OCI-LY1 (cell line): Measurements from ENCODE around the gene SOX5.

Source experiments
- H2AFZ ChIP-seq: fragments of 200-600 bp; sonication (generic), shearing (Covaris generic); 2 replicates; pipeline ENCODE4 v1.6.0; 2014; ENCODE audit warnings: antibody characterized with exemption, mild to moderate bottlenecking, low read length
- H3F3A ChIP-seq: fragments of 200-600 bp; sonication (generic), shearing (Covaris generic); 2 replicates; pipeline ENCODE4 v1.6.0; 2014; ENCODE audit warnings: mild to moderate bottlenecking, antibody characterized with exemption, low read length, moderate library complexity; ENCODE audit not compliant: insufficient read depth
- H3K27ac ChIP-seq: fragments of 200-600 bp; sonication (generic); 2 replicates; pipeline ENCODE4 v1.5.1; 2014; ENCODE audit warnings: low read length, mixed run types, mild to moderate bottlenecking, low read depth; ENCODE audit not compliant: poor library complexity, severe bottlenecking
- H3K27me3 ChIP-seq: fragments of 200-600 bp; sonication (generic); 2 replicates; pipeline ENCODE4 v1.6.0; 2014; ENCODE audit warnings: antibody characterized with exemption, mild to moderate bottlenecking, low read length, moderate library complexity; ENCODE audit not compliant: insufficient read depth
- H3K36me3 ChIP-seq: fragments of 200-600 bp; sonication (generic); 2 replicates; pipeline ENCODE4 v1.6.1; 2014; ENCODE audit warnings: mild to moderate bottlenecking, antibody characterized with exemption, low read length, moderate library complexity, mixed read lengths; ENCODE audit not compliant: insufficient read depth
- H3K4me1 ChIP-seq: fragments of 200-600 bp; sonication (generic); 2 replicates; pipeline ENCODE4 v1.5.1; 2014; ENCODE audit warnings: mild to moderate bottlenecking, low read length, moderate library complexity; ENCODE audit not compliant: insufficient read depth, severe bottlenecking
- H3K4me2 ChIP-seq: fragments of 200-600 bp; sonication (generic), shearing (Covaris generic); 2 replicates; pipeline ENCODE4 v1.6.1; 2014; ENCODE audit warnings: low read length
- H3K4me3 ChIP-seq: fragments of 200-600 bp; sonication (generic); 2 replicates; pipeline ENCODE4 v1.5.1; 2014; ENCODE audit warnings: low read length, low read depth, mild to moderate bottlenecking, mixed read lengths; ENCODE audit not compliant: poor library complexity, severe bottlenecking
- H3K79me2 ChIP-seq: fragments of 200-600 bp; shearing (Covaris generic); 2 replicates; pipeline ENCODE4 v1.6.1; 2016; ENCODE audit warnings: mixed run types, low read length, mixed read lengths; ENCODE audit not compliant: insufficient read depth
- H3K9ac ChIP-seq: fragments of 200-600 bp; sonication (generic), shearing (Covaris generic); 2 replicates; pipeline ENCODE4 v1.6.1; 2014; ENCODE audit warnings: mild to moderate bottlenecking, low read length, mixed read lengths
- H3K9me2 ChIP-seq: fragments of 200-600 bp; sonication (generic), shearing (Covaris generic); 2 replicates; pipeline ENCODE4 v1.6.1; 2014; ENCODE audit warnings: low read depth, mild to moderate bottlenecking, low read length, mixed read lengths
- H3K9me3 ChIP-seq: fragments of 200-600 bp; shearing (Covaris generic); 2 replicates; pipeline ENCODE4 v1.6.1; 2014; ENCODE audit warnings: low read length, mixed read lengths
- H4K20me1 ChIP-seq: fragments of 200-600 bp; sonication (generic), shearing (Covaris generic); 2 replicates; pipeline ENCODE4 v1.6.0; 2016; ENCODE audit warnings: mild to moderate bottlenecking, low read length; ENCODE audit not compliant: insufficient read depth
- EZH2 ChIP-seq: fragments of 200-600 bp; sonication (generic), shearing (Covaris generic); IDR thresholded peaks from 2 replicates; pipeline ENCODE4 v1.8.0; 2017; ENCODE audit warnings: borderline replicate concordance, mixed run types, mild to moderate bottlenecking, antibody characterized with exemption, low read length, moderate library complexity, mixed read lengths
- TF ChIP-seq, protein P1 (sequence below): fragments of 200-600 bp; sonication (generic), shearing (Covaris generic); IDR thresholded peaks from 2 replicates; pipeline ENCODE4 v1.5.1; 2017; ENCODE audit warnings: mild to moderate bottlenecking, antibody characterized with exemption, low read length, moderate library complexity, mixed read lengths

The SOX5 gene

DNA sequence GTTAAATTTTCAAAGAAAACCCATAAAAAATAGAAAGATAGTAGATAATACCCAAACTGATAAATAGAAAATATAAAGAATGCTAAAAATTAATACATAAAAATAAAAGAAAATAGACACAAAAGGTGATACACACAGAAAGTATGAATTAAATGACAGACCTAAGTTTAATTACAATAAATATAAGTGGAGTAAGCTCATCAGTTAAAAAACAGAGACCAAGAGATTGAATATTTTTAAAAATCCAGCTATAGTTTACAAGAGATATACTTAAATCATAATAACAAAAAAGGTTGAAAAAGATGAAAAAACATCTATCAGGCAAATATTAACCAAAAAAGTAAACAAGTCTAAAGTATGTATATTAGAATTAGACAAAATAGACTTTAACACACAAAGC, 268.2 kb downstream of the SOX5 start:
- Histone ChIP-seq H4K20me1 (no peaks in the 10 kb centered on the region), H3K4me1 (no peaks in the 10 kb centered on the region), H3F3A (no peaks in the 10 kb centered on the region), H3K4me3 (no peak overlapping the region), H3K27me3 (no peaks in the 10 kb centered on the region), H2AFZ (no peak overlapping the region), H3K27ac (no peak overlapping the region), H3K9me2 (no peaks in the 10 kb centered on the region), H3K79me2 (no peaks in the 10 kb centered on the region), H3K4me2 (no peak overlapping the region), H3K9ac (no peak overlapping the region), H3K9me3 (no peaks in the 10 kb centered on the region), H3K36me3 (no peaks in the 10 kb centered on the region)
- TF ChIP-seq, protein P1, sequence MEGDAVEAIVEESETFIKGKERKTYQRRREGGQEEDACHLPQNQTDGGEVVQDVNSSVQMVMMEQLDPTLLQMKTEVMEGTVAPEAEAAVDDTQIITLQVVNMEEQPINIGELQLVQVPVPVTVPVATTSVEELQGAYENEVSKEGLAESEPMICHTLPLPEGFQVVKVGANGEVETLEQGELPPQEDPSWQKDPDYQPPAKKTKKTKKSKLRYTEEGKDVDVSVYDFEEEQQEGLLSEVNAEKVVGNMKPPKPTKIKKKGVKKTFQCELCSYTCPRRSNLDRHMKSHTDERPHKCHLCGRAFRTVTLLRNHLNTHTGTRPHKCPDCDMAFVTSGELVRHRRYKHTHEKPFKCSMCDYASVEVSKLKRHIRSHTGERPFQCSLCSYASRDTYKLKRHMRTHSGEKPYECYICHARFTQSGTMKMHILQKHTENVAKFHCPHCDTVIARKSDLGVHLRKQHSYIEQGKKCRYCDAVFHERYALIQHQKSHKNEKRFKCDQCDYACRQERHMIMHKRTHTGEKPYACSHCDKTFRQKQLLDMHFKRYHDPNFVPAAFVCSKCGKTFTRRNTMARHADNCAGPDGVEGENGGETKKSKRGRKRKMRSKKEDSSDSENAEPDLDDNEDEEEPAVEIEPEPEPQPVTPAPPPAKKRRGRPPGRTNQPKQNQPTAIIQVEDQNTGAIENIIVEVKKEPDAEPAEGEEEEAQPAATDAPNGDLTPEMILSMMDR: no peak
- TF ChIP-seq EZH2: no peak

- H4K20me1 ChIP-seq: no peaks in the 10 kb centered on the region
- no peak for TF ChIP-seq EZH2
- TF ChIP-seq, protein P1: no peak
- H3K9me3 ChIP-seq: no peaks in the 10 kb centered on the region
- H3K4me3 ChIP-seq: no peak overlapping the region
- H3K36me3 ChIP-seq: no peaks in the 10 kb centered on the region
- H3K4me1 ChIP-seq: no peaks in the 10 kb centered on the region
- no peak overlapping the region for H2AFZ ChIP-seq
- H3K9ac ChIP-seq: no peak overlapping the region
- H3K4me2 ChIP-seq: no peak overlapping the region
- no peaks in the 10 kb centered on the region for H3K79me2 ChIP-seq
- no peaks in the 10 kb centered on the region for H3F3A ChIP-seq
- no peaks in the 10 kb centered on the region for H3K27me3 ChIP-seq
- no peaks in the 10 kb centered on the region for H3K9me2 ChIP-seq
- no peak overlapping the region for H3K27ac ChIP-seq
These were observed 275.4 kb downstream of the SOX5 start for GRCh38 chr12:23674064-23674463.

- Histone ChIP-seq H3K9me3 (no peaks in the 10 kb centered on the region), H3K9me2 (no peaks in the 10 kb centered on the region), H3K27me3 (no peaks in the 10 kb centered on the region), H3K4me3 (no peak overlapping the region), H3K27ac (no peak overlapping the region), H3K4me1 (no peaks in the 10 kb centered on the region), H3K9ac (no peak overlapping the region), H3F3A (no peaks in the 10 kb centered on the region), H3K79me2 (no peaks in the 10 kb centered on the region), H4K20me1 (no peaks in the 10 kb centered on the region), H2AFZ (no peak overlapping the region), H3K36me3 (no peaks in the 10 kb centered on the region), H3K4me2 (no peak overlapping the region)
- TF ChIP-seq EZH2: no peak
- TF ChIP-seq, protein P1: no peak
These were observed 277.6 kb downstream of the SOX5 start for GRCh38 chr12:23671881-23672280.
